Stimulated activated CD8-positive, alpha-beta memory T cell treated with anti-CD3 and anti-CD28 coated beads, Interleukin-15, amount 100 ng/mL, for 1 hour (primary cell): ENCODE data around the gene SOX5.
"Not testable (repeated sequence)": the region's sequence is repeated elsewhere in the genome, so short reads cannot be mapped to it uniquely, and the experiment has no call there.

Experiments used
- DNase-seq: peaks from one replicate; pipeline ENCODE4 v3.0.0-alpha.2; 2020; ENCODE audit warnings: low read depth

SOX5 gene

GRCh38 chr12:23906329-23906728 lies 43.1 kb downstream of the SOX5 start:
- no peak for DNase-seq

GRCh38 chr12:23899434-23899833 lies 50.0 kb downstream of the SOX5 start:
- no peak for DNase-seq

GRCh38 chr12:23898121-23898520 lies 51.3 kb downstream of the SOX5 start:
- no peak for DNase-seq

DNA sequence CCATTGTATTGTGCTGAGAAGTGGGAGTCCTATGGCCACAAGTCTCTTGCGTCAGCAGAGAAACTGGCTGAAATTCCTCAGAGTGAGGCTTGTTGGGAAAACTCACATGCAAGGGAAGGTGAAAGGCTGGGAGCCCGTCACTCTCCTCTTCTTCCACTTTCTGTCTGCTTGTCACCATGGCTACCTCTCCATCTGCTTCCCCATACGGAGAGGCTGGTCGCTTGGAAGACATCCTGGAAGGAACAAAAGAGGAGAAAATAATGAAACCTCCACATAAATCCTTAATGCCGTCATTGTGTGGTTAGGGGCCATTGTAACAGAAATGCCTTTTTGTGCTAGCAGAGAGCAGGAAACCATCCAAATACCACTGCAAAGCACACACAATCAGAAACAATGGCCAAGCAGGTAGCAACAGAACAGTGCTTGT lies 53.7 kb downstream of the SOX5 start:
- no peak for DNase-seq

GRCh38 chr12:23893611-23894010 lies 55.9 kb downstream of the SOX5 start:
- DNase-seq = no peak

DNA sequence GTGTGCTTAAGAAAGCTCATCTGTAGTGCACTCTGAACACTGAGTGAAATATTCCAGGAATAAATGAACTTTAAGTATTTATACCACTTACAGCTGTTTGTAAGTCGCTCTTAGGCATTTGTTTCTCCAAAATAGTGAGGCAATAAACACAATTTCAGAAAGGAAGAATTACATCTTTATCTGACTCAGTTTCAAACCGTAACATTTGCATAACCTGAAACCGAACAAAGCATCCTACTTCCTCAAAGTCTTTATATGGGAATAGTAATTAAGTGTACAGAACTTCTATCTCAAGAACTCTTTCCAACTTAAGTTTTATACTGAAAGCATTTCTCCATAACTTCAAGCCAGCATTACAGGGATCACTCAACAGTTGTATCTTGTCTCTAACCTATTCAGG lies 58.4 kb downstream of the SOX5 start:
- DNase-seq = no peak

GRCh38 chr12:23889069-23889440 lies 60.4 kb downstream of the SOX5 start:
- DNase-seq = no peak

- DNase-seq = no peak
Observed at GRCh38 chr12:23888396-23889068, 60.9 kb downstream of the SOX5 start.

- DNase-seq = no peak
Observed at GRCh38 chr12:23887055-23887835, 62.2 kb downstream of the SOX5 start.

DNA sequence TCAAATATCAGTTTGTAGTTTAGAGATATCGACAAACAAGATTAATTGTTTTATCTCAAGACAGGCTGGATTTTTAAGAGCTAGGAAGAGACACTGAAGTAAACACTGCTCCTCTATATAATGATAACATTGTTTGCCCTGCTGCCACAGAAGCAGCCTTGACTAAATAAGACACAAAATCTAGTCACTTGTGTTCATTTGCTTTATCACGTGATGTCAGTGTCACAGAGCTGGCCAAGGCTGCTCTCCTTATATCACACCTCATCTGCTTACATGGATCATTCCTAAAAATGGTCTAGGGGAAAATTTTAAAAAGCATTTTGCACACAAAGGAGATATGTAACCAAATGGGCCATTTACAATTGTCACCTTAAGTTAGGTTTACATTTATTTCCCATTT lies 64.1 kb downstream of the SOX5 start:
- no peak for DNase-seq

DNA sequence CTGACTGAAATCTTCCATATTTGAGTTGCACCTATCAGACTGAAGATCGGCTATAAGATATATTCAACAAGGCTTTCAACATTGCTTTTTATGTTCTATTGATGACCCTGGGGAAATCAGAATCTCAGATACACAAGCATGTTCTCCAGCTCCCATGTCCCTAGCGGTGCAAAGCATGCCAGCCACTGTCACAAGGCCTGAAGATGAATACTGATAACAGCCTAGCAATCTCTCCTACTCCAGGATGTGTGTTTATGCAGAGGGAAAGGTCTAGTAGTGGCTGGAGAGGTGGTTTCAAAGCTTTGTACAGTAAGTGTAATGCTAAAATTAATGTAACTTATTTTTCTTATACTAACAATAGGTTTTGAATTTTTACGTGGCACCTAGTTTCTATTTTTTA lies 64.6 kb downstream of the SOX5 start:
- no peak for DNase-seq

GRCh38 chr12:23880988-23881387 lies 68.5 kb downstream of the SOX5 start:
- no peak for DNase-seq

DNA sequence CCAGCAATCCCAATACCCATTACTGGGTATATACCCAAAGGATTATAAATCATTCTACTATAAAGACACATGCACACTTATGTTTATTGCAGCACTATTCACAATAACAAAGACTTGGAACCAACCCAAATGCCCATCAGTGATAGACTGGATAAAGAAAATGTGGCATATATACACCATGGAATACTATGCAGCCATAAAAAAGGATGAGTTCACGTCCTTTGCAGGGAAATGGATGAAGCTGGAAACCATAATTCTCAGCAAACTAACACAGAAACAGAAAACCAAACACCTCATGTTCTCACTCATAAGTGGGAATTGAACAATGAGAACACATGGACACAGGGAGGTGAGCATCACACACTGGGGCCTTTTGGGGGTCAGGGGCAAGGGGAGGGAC lies 72.9 kb downstream of the SOX5 start:
- DNase-seq = not testable (repeated sequence)

GRCh38 chr12:23867794-23868193 lies 81.7 kb downstream of the SOX5 start:
- DNase-seq = no peak

- DNase-seq = no peak
Observed at GRCh38 chr12:23862701-23863100, 86.8 kb downstream of the SOX5 start.

- no peak for DNase-seq
Observed at GRCh38 chr12:23860019-23860418, 89.5 kb downstream of the SOX5 start.

DNA sequence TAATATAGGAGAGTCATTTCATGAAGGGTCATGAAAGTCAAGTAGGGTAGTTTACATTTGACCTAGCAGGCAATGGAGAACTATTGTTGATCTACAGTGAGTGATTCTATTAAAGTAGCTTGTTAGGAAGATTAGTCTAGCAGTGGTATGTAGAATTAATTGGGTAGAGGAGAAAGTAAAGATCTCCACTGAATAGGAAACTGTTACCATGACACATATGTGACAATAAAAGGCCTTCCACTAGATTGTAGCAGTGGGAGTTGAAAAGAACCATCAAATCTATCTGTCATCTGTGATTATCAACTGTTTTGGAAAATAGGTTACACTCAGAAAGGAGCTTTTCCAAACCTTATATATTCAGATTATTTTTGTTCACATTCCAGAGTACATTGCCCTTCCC lies 92.3 kb downstream of the SOX5 start:
- no peak for DNase-seq

- no peak for DNase-seq
Observed at GRCh38 chr12:23855813-23856212, 93.7 kb downstream of the SOX5 start.

GRCh38 chr12:23854598-23854997 lies 94.9 kb downstream of the SOX5 start:
- no peak for DNase-seq

DNA sequence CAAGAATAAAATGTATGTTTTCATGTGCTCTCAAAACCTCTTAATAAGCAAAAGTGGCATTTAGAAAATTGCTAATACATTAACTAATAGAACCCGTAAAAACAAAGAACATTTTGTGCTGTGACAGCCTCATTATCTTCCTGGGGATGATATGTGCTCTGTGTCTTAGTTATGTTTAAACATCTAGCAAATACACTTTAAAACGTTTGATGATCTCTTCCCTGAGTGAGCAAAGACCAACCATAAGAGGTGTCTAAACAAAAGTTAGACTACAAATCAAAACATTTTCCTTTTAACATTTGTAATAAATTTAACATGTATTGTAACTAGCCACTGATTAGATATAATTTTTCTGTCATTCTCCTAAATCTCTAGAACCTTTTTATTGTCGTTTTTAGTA lies 95.8 kb downstream of the SOX5 start:
- no peak for DNase-seq

DNA sequence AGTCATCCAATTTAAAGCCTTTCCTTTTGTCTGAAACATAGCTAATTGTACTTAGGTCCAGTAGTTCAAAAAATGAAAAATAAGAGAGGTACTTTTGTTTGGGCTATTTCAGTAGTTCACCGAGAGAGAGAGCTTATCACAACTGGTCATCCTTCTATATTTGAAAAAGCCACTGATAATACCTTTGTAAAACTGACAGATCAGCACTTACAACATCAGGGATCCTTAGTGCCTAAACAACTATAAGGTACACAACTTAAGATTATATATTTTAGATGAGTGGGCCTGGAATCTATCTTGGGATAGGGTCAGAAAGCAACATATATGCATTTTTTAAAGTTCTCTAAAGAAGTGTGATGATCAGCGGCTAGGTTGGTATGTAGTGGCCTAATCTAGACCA lies 97.9 kb downstream of the SOX5 start:
- DNase-seq = no peak

DNA sequence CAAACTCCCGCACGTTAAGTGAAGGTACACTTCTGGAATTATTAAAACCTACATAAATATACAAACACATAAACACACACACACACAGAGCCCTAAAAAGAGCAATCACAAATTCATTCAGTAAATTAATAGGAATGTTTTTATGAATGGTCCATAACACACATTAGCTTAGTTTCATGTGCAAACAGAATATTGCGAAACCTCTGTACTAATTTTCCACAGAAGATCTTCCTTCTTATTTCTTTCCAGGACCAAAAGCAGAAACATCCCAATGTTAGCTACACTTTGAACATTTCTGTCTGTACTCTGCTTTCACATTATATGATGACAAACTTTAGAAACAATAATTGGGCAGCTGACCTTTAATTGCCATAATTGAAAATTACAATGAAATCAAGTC lies 101.6 kb downstream of the SOX5 start:
- DNase-seq = no peak

DNA sequence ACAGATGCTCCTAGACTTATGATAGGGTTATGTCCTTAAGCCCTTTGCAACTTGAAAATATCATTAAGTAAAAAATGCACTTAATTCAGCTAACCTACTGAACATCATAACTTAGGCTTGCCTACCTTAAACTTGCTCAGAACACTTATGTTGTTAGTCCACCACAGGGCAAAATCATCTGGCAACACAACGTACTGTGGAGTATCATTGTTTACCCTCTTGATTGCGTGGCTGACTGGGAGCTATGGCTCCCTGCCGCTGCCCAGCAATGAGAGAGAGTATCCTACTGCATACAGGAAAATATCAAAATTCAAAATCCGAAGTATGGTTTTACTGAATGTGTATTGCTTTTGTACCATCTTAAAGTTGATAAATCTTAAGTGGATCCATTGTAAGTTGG lies 105.5 kb downstream of the SOX5 start:
- no peak for DNase-seq

DNA sequence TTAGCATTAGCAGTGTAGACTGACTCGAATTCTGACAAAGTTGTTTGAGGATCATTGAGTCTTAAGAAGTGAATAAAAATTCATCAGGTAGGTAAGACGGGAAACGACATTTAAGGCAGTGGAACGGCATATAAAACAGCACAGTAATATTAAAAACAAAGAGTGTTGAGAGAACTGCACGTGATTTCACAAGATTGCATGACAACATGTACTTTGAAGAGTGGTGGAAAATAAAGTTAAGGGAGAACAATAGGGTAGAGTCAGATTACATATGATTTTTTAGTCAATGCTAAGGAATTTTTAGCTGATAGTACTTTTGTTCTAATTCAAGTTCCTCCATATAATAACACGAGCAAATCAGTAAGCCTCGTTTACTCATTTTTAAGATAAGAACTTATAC lies 115.4 kb downstream of the SOX5 start:
- no peak for DNase-seq
